HepG2 (cell line): ENCODE data around the gene SPG7. TPM values are rescaled to one million over a fixed set of nuclear protein-coding genes. Genes with fewer than 3 reads are reported as not detected.

Experiments
- AHR ChIP-seq: IDR thresholded peaks from 2 replicates; pipeline ENCODE4 v1.6.1; 2018; ENCODE audit warnings: missing genetic modification reagents, missing compliant biosample characterization
- CHCHD3 ChIP-seq: sonication (generic); formaldehyde crosslinking; IDR thresholded peaks from 2 replicates; pipeline ENCODE4 v1.8.0; 2022; ENCODE audit warnings: mild to moderate bottlenecking, missing genetic modification reagents, moderate library complexity
- MEIS1 ChIP-seq: sonication (generic); formaldehyde crosslinking; IDR thresholded peaks from 2 replicates; pipeline ENCODE4 v1.9.0; 2021; ENCODE audit warnings: mild to moderate bottlenecking, missing genetic modification reagents, moderate library complexity, borderline replicate concordance
- MYC ChIP-seq: sonication (generic); formaldehyde crosslinking; IDR thresholded peaks from 2 replicates; pipeline ENCODE4 v1.9.0; 2021; ENCODE audit warnings: missing genetic modification reagents, borderline replicate concordance
- NFE2L2 ChIP-seq: fragments of 150-350 bp; IDR thresholded peaks from 2 replicates; pipeline ENCODE4 v1.6.1; 2014; ENCODE audit warnings: low read length
- TMF1 ChIP-seq: sonication (generic); formaldehyde crosslinking; IDR thresholded peaks from 2 replicates; pipeline ENCODE4 v1.8.1; 2022; ENCODE audit warnings: low read depth, missing genetic modification reagents
- ZFP36 ChIP-seq: fragments of 150-350 bp; IDR thresholded peaks from 2 replicates; pipeline ENCODE4 v1.6.1; 2018; ENCODE audit warnings: borderline replicate concordance, low read length, low read depth; ENCODE audit not compliant: partially characterized antibody
- ZNF468 ChIP-seq: sonication (generic); formaldehyde crosslinking; IDR thresholded peaks from 2 replicates; pipeline ENCODE4 v1.8.0; 2022; ENCODE audit warnings: mild to moderate bottlenecking, moderate library complexity, missing genetic modification reagents
- ZNF501 ChIP-seq: sonication (generic); formaldehyde crosslinking; IDR thresholded peaks from 2 replicates; pipeline ENCODE4 v1.5.1; 2020; ENCODE audit warnings: mild to moderate bottlenecking, moderate library complexity, missing genetic modification reagents
- ZNF562 ChIP-seq: sonication (generic); formaldehyde crosslinking; IDR thresholded peaks from 2 replicates; pipeline ENCODE4 v1.8.0; 2022; ENCODE audit warnings: missing genetic modification reagents, borderline replicate concordance
- ZNF709 ChIP-seq: sonication (generic); formaldehyde crosslinking; IDR thresholded peaks from 2 replicates; pipeline ENCODE4 v1.5.0; 2020; ENCODE audit warnings: mild to moderate bottlenecking, missing genetic modification reagents
- ZNF746 ChIP-seq: sonication (generic); formaldehyde crosslinking; IDR thresholded peaks from 2 replicates; pipeline ENCODE4 v1.8.0; 2022; ENCODE audit warnings: mild to moderate bottlenecking, missing genetic modification reagents
- ZNF761 ChIP-seq: sonication (generic); formaldehyde crosslinking; conservative IDR thresholded peaks from 2 replicates; pipeline ENCODE4 v1.4.0; 2020; ENCODE audit warnings: mild to moderate bottlenecking, missing genetic modification reagents
- ZSCAN12 ChIP-seq: sonication (generic); formaldehyde crosslinking; IDR thresholded peaks from 2 replicates; pipeline ENCODE4 v1.9.0; 2021; ENCODE audit warnings: mild to moderate bottlenecking, missing genetic modification reagents
- polyA plus RNA-seq, 8 experiments: library from polyadenylated mRNA; depleted of rRNA in 3 of 8; stranded (reverse) in 7 of 8; unstranded in 1 of 8; fragments of >200 nt; fragmentation: Illumina TruSeq in 4 of 8; extraction: Trizol in 4 of 8; gene quantifications; 2 replicates each; pipeline versions ENCODE4 v1.2.1 to v1.2.3, GENCODE V29; 2011 to 2016; ENCODE audit warnings: low read depth in 4 of 8, missing spikeins in 1 of 8, mixed read lengths in 1 of 8; ENCODE audit not compliant: insufficient read depth in 1 of 8
- total RNA-seq, 5 experiments: library from RNA; depleted of rRNA; stranded (reverse); fragments of >200 nt; fragmentation: Illumina TruSeq; extraction: Trizol; gene quantifications; 2 replicates each; pipeline ENCODE4 v1.2.3, GENCODE V29; 2016; ENCODE audit warnings: low read depth in 1 of 5
- TF ChIP-seq, protein P1 (sequence below): IDR thresholded peaks from 2 replicates; pipeline ENCODE4 v1.6.1; 2016; ENCODE audit warnings: mild to moderate bottlenecking
- TF ChIP-seq, protein P2 (sequence below): sonication (generic); formaldehyde crosslinking; IDR thresholded peaks from 2 replicates; pipeline ENCODE4 v1.4.0; 2020; ENCODE audit warnings: low read depth, mild to moderate bottlenecking, missing genetic modification reagents
- TF ChIP-seq, protein P3 (sequence below): sonication (generic); formaldehyde crosslinking; conservative IDR thresholded peaks from 2 replicates; pipeline ENCODE4 v1.4.0; 2020; ENCODE audit warnings: mild to moderate bottlenecking, missing genetic modification reagents, moderate library complexity
- TF ChIP-seq, protein P4 (sequence below): IDR thresholded peaks from 2 replicates; pipeline ENCODE4 v1.6.1; 2018; ENCODE audit warnings: missing genetic modification reagents, mild to moderate bottlenecking, missing compliant biosample characterization
- TF ChIP-seq, protein P5 (sequence below): sonication (generic); formaldehyde crosslinking; IDR thresholded peaks from 2 replicates; pipeline ENCODE4 v1.4.0; 2020; ENCODE audit warnings: missing genetic modification reagents

SPG7 gene
- total and polyA plus RNA-seq, 2 of the 13 experiments (the other 11 are each of a cell fraction or from before 2014, with no cell fraction given): 66.0 to 136 TPM

DNA sequence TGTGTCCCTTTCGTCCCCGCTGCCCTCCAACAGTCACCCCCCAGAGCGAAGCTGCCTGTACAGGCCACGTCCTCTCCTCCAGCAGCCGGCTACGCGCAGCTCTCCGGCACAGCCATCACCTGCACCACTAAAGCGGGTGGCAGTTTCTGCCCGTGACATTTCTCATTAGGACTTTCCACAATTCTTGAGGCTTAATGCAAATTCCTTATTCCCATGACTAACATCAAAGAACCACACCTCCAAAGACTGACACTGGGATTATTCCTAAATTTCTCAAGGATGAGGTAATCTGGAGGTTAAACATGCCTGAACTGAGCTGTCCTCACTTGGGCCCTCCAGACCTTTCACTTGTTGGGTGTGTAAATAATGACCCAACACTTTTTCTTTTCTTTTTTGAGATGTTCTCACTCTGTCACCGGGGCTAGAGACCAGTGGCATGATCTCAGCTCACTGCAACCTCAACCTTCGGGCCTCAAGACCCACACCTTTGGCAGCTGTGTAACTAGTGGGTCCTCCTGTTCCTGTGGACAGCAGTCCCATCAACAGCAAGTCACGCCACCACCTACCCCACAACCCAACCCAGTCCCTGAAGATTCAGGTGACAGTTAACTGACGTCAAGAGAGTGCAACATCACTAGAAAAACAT is 29.5 kb upstream of the SPG7 start (continued):
- TF ChIP-seq, protein P1, sequence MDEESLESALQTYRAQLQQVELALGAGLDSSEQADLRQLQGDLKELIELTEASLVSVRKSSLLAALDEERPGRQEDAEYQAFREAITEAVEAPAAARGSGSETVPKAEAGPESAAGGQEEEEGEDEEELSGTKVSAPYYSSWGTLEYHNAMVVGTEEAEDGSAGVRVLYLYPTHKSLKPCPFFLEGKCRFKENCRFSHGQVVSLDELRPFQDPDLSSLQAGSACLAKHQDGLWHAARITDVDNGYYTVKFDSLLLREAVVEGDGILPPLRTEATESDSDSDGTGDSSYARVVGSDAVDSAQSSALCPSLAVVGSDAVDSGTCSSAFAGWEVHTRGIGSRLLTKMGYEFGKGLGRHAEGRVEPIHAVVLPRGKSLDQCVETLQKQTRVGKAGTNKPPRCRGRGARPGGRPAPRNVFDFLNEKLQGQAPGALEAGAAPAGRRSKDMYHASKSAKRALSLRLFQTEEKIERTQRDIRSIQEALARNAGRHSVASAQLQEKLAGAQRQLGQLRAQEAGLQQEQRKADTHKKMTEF (CRISPR knock-in tag): no peak
- TF ChIP-seq AHR (CRISPR knock-in tag) (no peak), ZFP36 (no peak), ZNF468 (CRISPR knock-in tag) (no peak), ZNF562 (no peak), ZNF709 (no peak), ZNF761 (CRISPR knock-in tag) (no peak), TMF1 (CRISPR knock-in tag) (no peak), NFE2L2 (peak; percentile 43; the same call in 1 of the 2 replicates), ZSCAN12 (no peak), CHCHD3 (CRISPR knock-in tag) (no peak), MYC (CRISPR knock-in tag) (no peak), ZNF746 (CRISPR knock-in tag) (no peak), ZNF501 (CRISPR knock-in tag) (no peak), MEIS1 (CRISPR knock-in tag) (no peak)
- TF ChIP-seq, protein P2, sequence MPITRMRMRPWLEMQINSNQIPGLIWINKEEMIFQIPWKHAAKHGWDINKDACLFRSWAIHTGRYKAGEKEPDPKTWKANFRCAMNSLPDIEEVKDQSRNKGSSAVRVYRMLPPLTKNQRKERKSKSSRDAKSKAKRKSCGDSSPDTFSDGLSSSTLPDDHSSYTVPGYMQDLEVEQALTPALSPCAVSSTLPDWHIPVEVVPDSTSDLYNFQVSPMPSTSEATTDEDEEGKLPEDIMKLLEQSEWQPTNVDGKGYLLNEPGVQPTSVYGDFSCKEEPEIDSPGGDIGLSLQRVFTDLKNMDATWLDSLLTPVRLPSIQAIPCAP (CRISPR knock-in tag): no peak
- TF ChIP-seq, protein P3, sequence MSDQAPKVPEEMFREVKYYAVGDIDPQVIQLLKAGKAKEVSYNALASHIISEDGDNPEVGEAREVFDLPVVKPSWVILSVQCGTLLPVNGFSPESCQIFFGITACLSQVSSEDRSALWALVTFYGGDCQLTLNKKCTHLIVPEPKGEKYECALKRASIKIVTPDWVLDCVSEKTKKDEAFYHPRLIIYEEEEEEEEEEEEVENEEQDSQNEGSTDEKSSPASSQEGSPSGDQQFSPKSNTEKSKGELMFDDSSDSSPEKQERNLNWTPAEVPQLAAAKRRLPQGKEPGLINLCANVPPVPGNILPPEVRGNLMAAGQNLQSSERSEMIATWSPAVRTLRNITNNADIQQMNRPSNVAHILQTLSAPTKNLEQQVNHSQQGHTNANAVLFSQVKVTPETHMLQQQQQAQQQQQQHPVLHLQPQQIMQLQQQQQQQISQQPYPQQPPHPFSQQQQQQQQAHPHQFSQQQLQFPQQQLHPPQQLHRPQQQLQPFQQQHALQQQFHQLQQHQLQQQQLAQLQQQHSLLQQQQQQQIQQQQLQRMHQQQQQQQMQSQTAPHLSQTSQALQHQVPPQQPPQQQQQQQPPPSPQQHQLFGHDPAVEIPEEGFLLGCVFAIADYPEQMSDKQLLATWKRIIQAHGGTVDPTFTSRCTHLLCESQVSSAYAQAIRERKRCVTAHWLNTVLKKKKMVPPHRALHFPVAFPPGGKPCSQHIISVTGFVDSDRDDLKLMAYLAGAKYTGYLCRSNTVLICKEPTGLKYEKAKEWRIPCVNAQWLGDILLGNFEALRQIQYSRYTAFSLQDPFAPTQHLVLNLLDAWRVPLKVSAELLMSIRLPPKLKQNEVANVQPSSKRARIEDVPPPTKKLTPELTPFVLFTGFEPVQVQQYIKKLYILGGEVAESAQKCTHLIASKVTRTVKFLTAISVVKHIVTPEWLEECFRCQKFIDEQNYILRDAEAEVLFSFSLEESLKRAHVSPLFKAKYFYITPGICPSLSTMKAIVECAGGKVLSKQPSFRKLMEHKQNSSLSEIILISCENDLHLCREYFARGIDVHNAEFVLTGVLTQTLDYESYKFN (CRISPR knock-in tag): peak; percentile 39; the same call in 1 of the 2 replicates
- TF ChIP-seq, protein P4, sequence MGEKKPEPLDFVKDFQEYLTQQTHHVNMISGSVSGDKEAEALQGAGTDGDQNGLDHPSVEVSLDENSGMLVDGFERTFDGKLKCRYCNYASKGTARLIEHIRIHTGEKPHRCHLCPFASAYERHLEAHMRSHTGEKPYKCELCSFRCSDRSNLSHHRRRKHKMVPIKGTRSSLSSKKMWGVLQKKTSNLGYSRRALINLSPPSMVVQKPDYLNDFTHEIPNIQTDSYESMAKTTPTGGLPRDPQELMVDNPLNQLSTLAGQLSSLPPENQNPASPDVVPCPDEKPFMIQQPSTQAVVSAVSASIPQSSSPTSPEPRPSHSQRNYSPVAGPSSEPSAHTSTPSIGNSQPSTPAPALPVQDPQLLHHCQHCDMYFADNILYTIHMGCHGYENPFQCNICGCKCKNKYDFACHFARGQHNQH (CRISPR knock-in tag): 0 out of 2 replicates have a peak, but pooled peaks have one; percentile 26
- TF ChIP-seq, protein P5, sequence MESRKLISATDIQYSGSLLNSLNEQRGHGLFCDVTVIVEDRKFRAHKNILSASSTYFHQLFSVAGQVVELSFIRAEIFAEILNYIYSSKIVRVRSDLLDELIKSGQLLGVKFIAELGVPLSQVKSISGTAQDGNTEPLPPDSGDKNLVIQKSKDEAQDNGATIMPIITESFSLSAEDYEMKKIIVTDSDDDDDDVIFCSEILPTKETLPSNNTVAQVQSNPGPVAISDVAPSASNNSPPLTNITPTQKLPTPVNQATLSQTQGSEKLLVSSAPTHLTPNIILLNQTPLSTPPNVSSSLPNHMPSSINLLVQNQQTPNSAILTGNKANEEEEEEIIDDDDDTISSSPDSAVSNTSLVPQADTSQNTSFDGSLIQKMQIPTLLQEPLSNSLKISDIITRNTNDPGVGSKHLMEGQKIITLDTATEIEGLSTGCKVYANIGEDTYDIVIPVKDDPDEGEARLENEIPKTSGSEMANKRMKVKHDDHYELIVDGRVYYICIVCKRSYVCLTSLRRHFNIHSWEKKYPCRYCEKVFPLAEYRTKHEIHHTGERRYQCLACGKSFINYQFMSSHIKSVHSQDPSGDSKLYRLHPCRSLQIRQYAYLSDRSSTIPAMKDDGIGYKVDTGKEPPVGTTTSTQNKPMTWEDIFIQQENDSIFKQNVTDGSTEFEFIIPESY (CRISPR knock-in tag): no peak
